GM21526 (cell line): ENCODE measurements around the gene USP9X.
"Not testable (repeated sequence)": the region's sequence is repeated elsewhere in the genome, so short reads cannot be mapped to it uniquely, and the experiment has no call there.

Experiments used
- ATAC-seq: cut with Tn5 transposase; IDR thresholded peaks from one replicate; pipeline ENCODE4 v1.9.1; 2021; ENCODE audit warnings: moderate library complexity; ENCODE audit not compliant: unreplicated experiment, low FRiP score

USP9X gene

GRCh38 chrX:41275661-41276609 is 190.7 kb downstream of the USP9X start:
- no peak for ATAC-seq

DNA sequence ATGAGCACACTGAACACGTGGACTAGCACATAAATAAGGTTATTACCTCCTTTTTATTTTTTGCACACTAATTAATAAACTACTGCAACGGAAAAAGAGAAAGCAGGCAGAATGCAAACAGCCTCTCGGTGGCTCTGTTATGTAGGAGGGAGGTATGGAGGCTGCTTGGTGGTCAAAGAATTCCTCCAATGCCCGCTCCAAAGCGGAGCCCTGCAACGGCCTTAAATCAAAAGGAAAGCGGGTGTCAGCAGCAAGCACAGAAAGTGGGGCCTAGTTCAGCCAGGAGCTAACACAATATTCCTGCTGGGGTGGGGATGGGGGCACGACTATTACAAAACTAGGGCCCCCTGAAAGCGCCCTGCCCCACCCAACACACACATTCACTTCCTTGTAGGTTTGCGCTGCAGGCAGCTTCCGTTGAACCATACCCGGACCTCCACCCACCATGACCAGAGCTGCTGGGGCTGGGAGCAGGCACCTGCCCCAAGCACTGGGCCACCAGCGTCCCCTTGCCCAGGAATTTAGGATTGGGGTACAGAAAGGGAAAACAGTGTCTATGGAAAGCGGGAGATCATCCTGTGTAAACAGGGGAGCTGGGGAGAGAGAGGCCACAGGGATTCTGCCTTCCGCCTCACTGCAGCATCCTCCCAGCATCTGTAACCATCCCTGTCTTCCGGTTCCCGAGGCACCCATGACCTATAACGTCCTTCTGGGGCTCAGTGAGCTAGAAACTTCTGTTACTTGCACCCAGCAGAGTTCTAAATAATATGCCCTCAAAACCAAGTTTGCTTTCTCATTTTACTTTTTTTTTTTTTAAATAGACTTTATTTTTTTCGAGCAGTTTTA is 191.6 kb downstream of the USP9X start:
- ATAC-seq = no peak

- ATAC-seq = not testable (repeated sequence)
These were observed 197.1 kb downstream of the USP9X start for GRCh38 chrX:41282307-41282706.

DNA sequence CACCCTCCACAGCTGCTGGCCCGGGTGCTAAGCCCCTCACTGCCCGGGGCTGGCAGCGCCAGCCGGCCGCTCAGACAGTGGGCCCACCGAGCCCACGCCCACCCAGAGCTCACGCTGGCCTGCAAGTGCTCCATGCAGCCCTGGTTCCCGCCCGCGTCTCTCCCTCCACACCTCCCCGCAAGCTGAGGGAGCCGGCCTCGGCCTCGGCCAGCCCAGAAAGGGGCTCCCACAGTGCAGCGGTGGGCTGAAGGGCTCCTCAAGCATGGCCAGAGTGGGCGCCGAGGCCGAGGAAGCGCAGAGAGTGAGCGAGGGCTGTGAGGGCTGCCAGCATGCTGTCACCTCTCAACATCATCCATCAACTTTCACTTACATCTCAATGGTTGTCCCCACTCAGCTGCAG is 200.7 kb downstream of the USP9X start:
- not testable (repeated sequence) for ATAC-seq
